Progenitor cell of endocrine pancreas (in vitro differentiated cells): ENCODE data around the gene MGAT5. TPM values are rescaled to one million over a fixed set of nuclear protein-coding genes. Genes with fewer than 3 reads are reported as not detected.

ENCODE experiments used
- DNase-seq: peaks from one replicate; pipeline ENCODE4 v3.0.0; 2021; ENCODE audit warnings: low spot score; ENCODE audit not compliant: unreplicated experiment
- H3K27ac Mint-ChIP-seq: 2 replicates; pipeline ENCODE4 v1.8.0; 2021; ENCODE audit warnings: mild to moderate bottlenecking, moderate library complexity, mixed read lengths
- H3K27me3 Mint-ChIP-seq: 2 replicates; pipeline ENCODE4 v1.8.0; 2021; ENCODE audit warnings: mixed read lengths
- H3K36me3 Mint-ChIP-seq: 2 replicates; pipeline ENCODE4 v1.8.0; 2022; ENCODE audit warnings: mixed read lengths; ENCODE audit not compliant: insufficient read depth
- H3K4me1 Mint-ChIP-seq: 2 replicates; pipeline ENCODE4 v1.8.0; 2021; ENCODE audit warnings: low read depth, mixed read lengths
- H3K4me3 Mint-ChIP-seq: 2 replicates; pipeline ENCODE4 v1.8.0; 2021; ENCODE audit warnings: low read depth, mild to moderate bottlenecking, moderate library complexity, mixed read lengths
- H3K9me3 Mint-ChIP-seq: 2 replicates; pipeline ENCODE4 v1.8.0; 2021; ENCODE audit warnings: low read depth, mixed read lengths
- CTCF ChIP-seq: fragments of 200-600 bp; sonication (generic); IDR thresholded peaks from one replicate; pipeline ENCODE4 v1.5.0; 2021; ENCODE audit warnings: antibody characterized with exemption, mild to moderate bottlenecking; ENCODE audit not compliant: unreplicated experiment
- total RNA-seq: library from RNA; stranded (reverse); gene quantifications from 2 replicates; pipeline ENCODE4 v1.2.1, GENCODE V29; 2021

MGAT5 gene
- total RNA-seq, 1 donor from 2014 or later: 110 TPM

GRCh38 chr2:134230885-134231284, 23.0 kb upstream of the MGAT5 start:
- H3K4me3 Mint-ChIP-seq: no peak overlapping the region
- H3K9me3 Mint-ChIP-seq: peaks cover 23% of the 10 kb centered on the region
- TF ChIP-seq CTCF: no peak
- no peak for DNase-seq
- H3K4me1 Mint-ChIP-seq: peaks cover 34% of the 10 kb centered on the region
- H3K36me3 Mint-ChIP-seq: peaks cover 15% of the 10 kb centered on the region
- H3K27me3 Mint-ChIP-seq: no peaks in the 10 kb centered on the region
- no peak overlapping the region for H3K27ac Mint-ChIP-seq

- no peak for TF ChIP-seq CTCF
- DNase-seq: no peak
- H3K4me3 Mint-ChIP-seq: no peak overlapping the region
- H3K36me3 Mint-ChIP-seq: peaks cover 15% of the 10 kb centered on the region
- no peaks in the 10 kb centered on the region for H3K27me3 Mint-ChIP-seq
- H3K27ac Mint-ChIP-seq: no peak overlapping the region
- H3K4me1 Mint-ChIP-seq: peaks cover 33% of the 10 kb centered on the region
- H3K9me3 Mint-ChIP-seq: peaks cover 23% of the 10 kb centered on the region
These were observed 22.4 kb upstream of the MGAT5 start for GRCh38 chr2:134231301-134231964.

- no peak for DNase-seq
- no peak overlapping the region for H3K27ac Mint-ChIP-seq
- peaks cover 33% of the 10 kb centered on the region for H3K4me1 Mint-ChIP-seq
- peaks cover 23% of the 10 kb centered on the region for H3K9me3 Mint-ChIP-seq
- H3K4me3 Mint-ChIP-seq: no peak overlapping the region
- no peaks in the 10 kb centered on the region for H3K27me3 Mint-ChIP-seq
- peaks cover 15% of the 10 kb centered on the region for H3K36me3 Mint-ChIP-seq
- TF ChIP-seq CTCF: no peak
These were observed 21.9 kb upstream of the MGAT5 start for GRCh38 chr2:134231965-134232340.

GRCh38 chr2:134232461-134232860, 21.4 kb upstream of the MGAT5 start:
- no peak for TF ChIP-seq CTCF
- Mint-ChIP-seq H3K4me1 (peaks cover 35% of the 10 kb centered on the region), H3K9me3 (peaks cover 23% of the 10 kb centered on the region), H3K4me3 (no peak overlapping the region), H3K27me3 (no peaks in the 10 kb centered on the region), H3K36me3 (peaks cover 15% of the 10 kb centered on the region), H3K27ac (no peak overlapping the region)
- DNase-seq: no peak

- H3K36me3 Mint-ChIP-seq: peaks cover 10% of the 10 kb centered on the region
- TF ChIP-seq CTCF: no peak
- no peaks in the 10 kb centered on the region for H3K27me3 Mint-ChIP-seq
- peaks cover 17% of the 10 kb centered on the region for H3K9me3 Mint-ChIP-seq
- H3K4me3 Mint-ChIP-seq: no peak overlapping the region
- H3K4me1 Mint-ChIP-seq: peaks cover 35% of the 10 kb centered on the region
- no peak for DNase-seq
- H3K27ac Mint-ChIP-seq: no peak overlapping the region
These were observed 20.8 kb upstream of the MGAT5 start for GRCh38 chr2:134232868-134233727.
